Left colon (tissue), 2 donors: Measurements from ENCODE around the gene SLC12A6. TPM values are rescaled to one million over a fixed set of nuclear protein-coding genes. Genes with fewer than 3 reads are reported as not detected.

Experiments
- microRNA-seq, 2 donors: library from miRNA; unstranded; fragments of <30 nt; microRNA quantifications; one replicate each; pipeline versions ENCODE4 v1.1.0 to v1.2.0, GENCODE V29; 2020
- total RNA-seq, 2 donors: library from RNA; stranded (reverse); fragmentation: NEBNext Ultra II Directional; extraction: Animal tissue kit (Norgen Biotek cat#: 25700); gene quantifications; one replicate each; pipeline ENCODE4 v1.2.1, GENCODE V29; 2021
- donor health status: DM: no; HTN: no; CAD: no.
- donor health status: DM: yes; HTN: yes; CAD: no.

Gene SLC12A6
- total RNA-seq, 2 donors from 2014 or later: 13.9 to 19.2 TPM

Small RNA genes lying within 50 kb of the gene (microRNA-seq; reads per million reads assigned to microRNA genes)
- gene MIR1233-1: 0 reads per million in 2 donors

Other genes with a start within 250 kb of the SLC12A6 start
- gene EMC7, start 235.9 kb downstream of the SLC12A6 start, total RNA-seq: 10 to 100 TPM; 66.3 to 67.4 TPM
- 1 to 10 TPM; 1.3 to 1.4 TPM for gene PGBD4, start 235.7 kb downstream of the SLC12A6 start, total RNA-seq
- gene KATNBL1, start 127.7 kb downstream of the SLC12A6 start, total RNA-seq: 10 to 100 TPM; 33.7 to 41.4 TPM
- gene EMC4, start 112.8 kb downstream of the SLC12A6 start, total RNA-seq: 10 to 100 TPM; 67.0 to 74.7 TPM
- gene NOP10, start 5.4 kb upstream of the SLC12A6 start, total RNA-seq: 100 to 1,000 TPM; 139 to 142 TPM
- not detected for gene NUTM1, start 5.5 kb upstream of the SLC12A6 start, total RNA-seq
- 100 to 1,000 TPM; 215 to 225 TPM for gene LPCAT4, start 29.4 kb upstream of the SLC12A6 start, total RNA-seq
- gene GOLGA8A, start 100.0 kb upstream of the SLC12A6 start, total RNA-seq: 10 to 100 TPM; 17.8 to 43.0 TPM
- gene GOLGA8B, start 245.9 kb upstream of the SLC12A6 start, total RNA-seq: 10 to 100 TPM; 24.3 to 38.7 TPM